Small intestine (tissue), 16 donors: ENCODE data around the gene WDR46. TPM values are rescaled to one million over a fixed set of nuclear protein-coding genes. Genes with fewer than 3 reads are reported as not detected.

Experiments used
- DNase-seq, 2 donors: peaks; one replicate each; pipeline versions ENCODE4 v3.0.0 to v3.0.0-alpha.2; 2013
- FAIRE-seq: peaks from 2 replicates; lab custom pipeline; 2012; peaks lifted over from hg19 to GRCh38; lab: Jason Lieb, UNC
- H3K27ac ChIP-seq, 3 donors: one replicate each; pipeline ENCODE4 v1.5.1; 2013; ENCODE audit warnings: low read length in 2 of 3, mild to moderate bottlenecking in 2 of 3, control low read depth in 1 of 3, inconsistent platforms in 1 of 3, low read depth in 1 of 3, moderate library complexity in 1 of 3
- H3K27me3 ChIP-seq, 3 donors: one replicate each; pipeline ENCODE4 v1.6.1; 2013; ENCODE audit warnings: low read length in 3 of 3, inconsistent platforms in 1 of 3; ENCODE audit not compliant: control insufficient read depth in 3 of 3, insufficient read depth in 3 of 3
- H3K36me3 ChIP-seq, 3 donors: one replicate each; pipeline ENCODE4 v1.6.1; 2013; ENCODE audit warnings: low read length in 3 of 3, inconsistent platforms in 1 of 3, low read depth in 1 of 3, mild to moderate bottlenecking in 1 of 3, moderate library complexity in 1 of 3; ENCODE audit not compliant: control insufficient read depth in 3 of 3, insufficient read depth in 2 of 3
- H3K4me1 ChIP-seq, 3 donors: one replicate each; pipeline ENCODE4 v1.6.1; 2013; ENCODE audit warnings: low read length in 2 of 3, inconsistent platforms in 1 of 3, low read depth in 1 of 3, mild to moderate bottlenecking in 1 of 3, moderate library complexity in 1 of 3; ENCODE audit not compliant: control insufficient read depth in 3 of 3, insufficient read depth in 2 of 3
- H3K4me3 ChIP-seq, 3 donors: one replicate each; pipeline ENCODE4 v1.5.1; 2013; ENCODE audit warnings: low read length in 3 of 3, control low read depth in 1 of 3, inconsistent platforms in 1 of 3, low read depth in 1 of 3, mild to moderate bottlenecking in 1 of 3, moderate library complexity in 1 of 3
- H3K9me3 ChIP-seq, 2 donors: one replicate each; pipeline ENCODE4 v1.6.1; 2013; ENCODE audit warnings: low read depth in 1 of 2, low read length in 1 of 2; ENCODE audit not compliant: control insufficient read depth in 2 of 2, insufficient read depth in 1 of 2
- WGBS, 3 donors: extraction: QIAGEN DNeasy Blood & Tissue Kit; methylation state at CpG; one replicate each; pipeline ENCODE4 v1.1.7; 2013; 5-methylcytosine and 5-hydroxymethylcytosine counted together
- long read RNA-seq, 10 donors: transcript quantifications; one replicate each; lab custom pipeline, GENCODE V29; 2026
- polyA plus RNA-seq, 4 donors: library from polyadenylated mRNA; stranded (reverse) in 3 of 4; unstranded in 1 of 4; fragments of 200-250 nt in 3 of 4; fragments of 120-200 nt in 1 of 4; gene quantifications; one replicate each; pipeline versions ENCODE4 v1.2.1 to v1.2.3, GENCODE V29; 2013
- donor health status: healthy with polysubstance abuse.
- donor health status: control.
- donor health status: control.
- donor health status: Bipolar disorder and iron deficiency.
- donor health status: healthy.

WDR46 gene
- 10 to 100 TPM; 39.4 to 60.5 (median 43.5) TPM for polyA plus RNA-seq
- long read RNA-seq, donor 1, partial matches to known transcripts: 0 of 3 reads
- long read RNA-seq, donor 1, other reads (novel, unspliced or antisense): 0 of 3 reads
- long read RNA-seq, donor 2, transcript WDR46-231 (15 exons, 2,358 nt): major isoform, 6 of 6 reads
- long read RNA-seq, donor 2, partial matches to known transcripts: 0 of 6 reads
- long read RNA-seq, donor 2, other reads (novel, unspliced or antisense): 0 of 6 reads
- long read RNA-seq, donor 3, partial matches to known transcripts: 0 of 3 reads
- long read RNA-seq, donor 3, other reads (novel, unspliced or antisense): 0 of 3 reads
- long read RNA-seq, donor 4: 0 reads
- long read RNA-seq, donor 5, partial matches to known transcripts: 0 of 1 reads
- long read RNA-seq, donor 5, other reads (novel, unspliced or antisense): 0 of 1 reads
- long read RNA-seq, donor 6, partial matches to known transcripts: 0 of 3 reads
- long read RNA-seq, donor 6, other reads (novel, unspliced or antisense): 0 of 3 reads
- long read RNA-seq, donor 7, transcript WDR46-231 (15 exons, 2,358 nt): major isoform, 5 of 6 reads
- long read RNA-seq, donor 7, partial matches to known transcripts: 0 of 6 reads
- long read RNA-seq, donor 7, other reads (novel, unspliced or antisense): 0 of 6 reads
- long read RNA-seq, donor 8, partial matches to known transcripts: 0 of 1 reads
- long read RNA-seq, donor 8, other reads (novel, unspliced or antisense): 0 of 1 reads
- long read RNA-seq, donor 9: 0 reads
- long read RNA-seq, donor 10, transcript WDR46-231 (15 exons, 2,358 nt): major isoform, 6 of 6 reads
- long read RNA-seq, donor 10, partial matches to known transcripts: 0 of 6 reads
- long read RNA-seq, donor 10, other reads (novel, unspliced or antisense): 0 of 6 reads

GRCh38 chr6:33288921-33289783, at the start of gene WDR46, which contains the start of gene PFDN6:
Gene WDR46 (minus strand): TSS chr6:33289239. CDS start chr6:33289170, 69 bp downstream.
Gene PFDN6 (plus strand): TSS chr6:33289601. CDS start chr6:33289857, 256 bp downstream.
- H3K9me3 ChIP-seq: no peaks in the 10 kb centered on the region
- no peak for FAIRE-seq
- WGBS, 3 donors: 0% methylated on average over 43 of the region's 43 CpGs
- peak within 1 kb of the TSS; percentile 61 to 68 (median 67) for H3K4me3 ChIP-seq
- peaks cover 0 to 50% (median 0%) of the 10 kb centered on the region in 3 donors for H3K36me3 ChIP-seq
- peak; percentile 95 to 96 for DNase-seq
- H3K4me1 ChIP-seq: peaks cover 3 to 17% (median 11%) of the 10 kb centered on the region in 3 donors
- peak within 1 kb of the TSS in 2 of 3 donors; percentile 41 to 56 for H3K27ac ChIP-seq
- no peaks in the 10 kb centered on the region for H3K27me3 ChIP-seq

DNA sequence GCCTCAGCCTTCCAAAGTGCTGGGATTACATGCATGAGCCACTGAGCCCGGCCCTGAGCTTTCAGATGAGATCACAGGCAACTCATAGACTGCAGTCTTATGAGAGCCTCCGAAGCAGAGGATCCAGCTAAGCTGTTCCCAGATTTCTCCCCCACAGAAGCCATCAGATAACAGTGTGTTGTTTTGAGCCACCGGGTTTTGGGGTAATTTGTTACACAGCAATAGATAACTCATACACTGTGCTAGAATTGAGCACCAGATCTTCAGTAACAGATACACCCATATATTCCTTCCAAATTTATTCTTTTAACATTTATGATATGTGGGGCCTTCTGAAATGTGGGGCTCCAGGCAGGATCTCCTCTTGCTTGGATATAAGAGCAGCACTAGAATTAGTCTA, 47.5 kb upstream of the WDR46 start:
- H3K27me3 ChIP-seq: no peaks in the 10 kb centered on the region
- no peak overlapping the region for H3K4me3 ChIP-seq
- FAIRE-seq: no peak
- no peaks in the 10 kb centered on the region for H3K4me1 ChIP-seq
- H3K9me3 ChIP-seq: no peaks in the 10 kb centered on the region
- H3K27ac ChIP-seq: no peak overlapping the region
- no peak for DNase-seq
- no peaks in the 10 kb centered on the region for H3K36me3 ChIP-seq
- 82 to 89% (median 86%) methylated on average over 3 of the region's 3 CpGs for WGBS, 3 donors

- Histone ChIP-seq H3K27me3 (no peaks in the 10 kb centered on the region), H3K4me3 (no peak overlapping the region), H3K9me3 (no peaks in the 10 kb centered on the region), H3K27ac (no peak overlapping the region), H3K4me1 (no peaks in the 10 kb centered on the region), H3K36me3 (no peaks in the 10 kb centered on the region)
- WGBS, 3 donors: 42 to 68% (median 56%) methylated on average over 4 of the region's 4 CpGs
- no peak for FAIRE-seq
- no peak for DNase-seq
These were observed 46.9 kb upstream of the WDR46 start for GRCh38 chr6:33335916-33336315.

- DNase-seq: no peak
- no peaks in the 10 kb centered on the region for H3K9me3 ChIP-seq
- H3K27ac ChIP-seq: no peak overlapping the region
- FAIRE-seq: no peak
- H3K4me1 ChIP-seq: no peaks in the 10 kb centered on the region
- no peaks in the 10 kb centered on the region for H3K36me3 ChIP-seq
- WGBS, 3 donors: 93 to 96% (median 94%) methylated on average over 4 of the region's 4 CpGs
- H3K27me3 ChIP-seq: no peaks in the 10 kb centered on the region
- H3K4me3 ChIP-seq: no peak overlapping the region
These were observed 44.6 kb upstream of the WDR46 start for GRCh38 chr6:33333666-33334065.

GRCh38 chr6:33330736-33331135, 41.7 kb upstream of the WDR46 start:
- H3K27ac ChIP-seq: no peak overlapping the region
- peak overlapping the region in 1 of 3 donors; percentile 16 for H3K4me3 ChIP-seq
- H3K4me1 ChIP-seq: no peaks in the 10 kb centered on the region
- no peaks in the 10 kb centered on the region for H3K36me3 ChIP-seq
- peak in 1 of 2 donors; percentile 16 for DNase-seq
- no peak for FAIRE-seq
- no peaks in the 10 kb centered on the region for H3K27me3 ChIP-seq
- WGBS, 3 donors: 47 to 58% (median 56%) methylated on average over 7 to 10 of the region's 10 CpGs
- no peaks in the 10 kb centered on the region for H3K9me3 ChIP-seq

DNA sequence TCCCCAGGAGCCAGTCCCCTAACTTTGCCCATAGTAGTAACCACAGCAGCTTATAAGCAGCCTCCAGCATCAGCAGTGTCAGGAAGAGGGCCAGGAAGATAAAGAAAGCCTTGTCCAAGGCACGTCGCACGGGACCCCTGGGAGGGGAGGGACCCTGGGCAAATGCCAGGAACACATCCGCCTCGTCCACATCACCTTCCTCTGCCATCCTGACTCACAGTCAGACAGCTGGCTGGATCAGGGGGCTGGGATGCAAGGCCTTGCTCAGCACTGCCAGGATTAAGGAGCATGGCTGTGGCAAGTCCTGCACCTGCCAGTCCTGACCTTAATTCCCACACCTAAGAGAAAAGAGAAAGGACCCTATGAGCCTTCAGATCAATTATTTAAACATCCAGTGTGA, 40.0 kb upstream of the WDR46 start:
- Histone ChIP-seq H3K27me3 (no peaks in the 10 kb centered on the region), H3K36me3 (no peaks in the 10 kb centered on the region), H3K9me3 (no peaks in the 10 kb centered on the region), H3K4me1 (peaks cover 0 to 2% (median 0%) of the 10 kb centered on the region in 3 donors), H3K27ac (no peak overlapping the region), H3K4me3 (no peak overlapping the region)
- DNase-seq (no peak), FAIRE-seq (no peak)
- 67 to 81% (median 70%) methylated on average over 5 of the region's 5 CpGs for WGBS, 3 donors

DNA sequence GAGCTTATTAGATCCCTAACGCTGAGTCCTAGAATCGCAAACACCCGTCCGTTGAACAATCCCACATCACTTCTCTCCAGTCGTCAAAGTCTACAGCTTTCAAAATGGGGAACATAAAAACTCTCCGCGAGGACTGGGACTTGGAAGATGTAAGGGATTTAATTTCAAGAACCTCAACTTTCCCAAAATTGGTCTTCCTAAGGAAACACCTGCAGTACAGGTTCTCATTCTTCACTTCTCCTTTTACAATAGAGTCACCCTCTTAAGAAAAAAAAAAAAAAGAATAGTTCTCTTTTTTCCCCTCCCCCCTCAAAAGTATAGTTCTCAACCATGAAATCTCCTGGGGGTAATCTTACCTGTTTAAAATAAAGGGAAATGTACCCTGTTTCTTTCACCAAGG, 35.1 kb upstream of the WDR46 start:
- FAIRE-seq: no peak
- Histone ChIP-seq H3K27me3 (no peaks in the 10 kb centered on the region), H3K4me1 (peaks cover 3 to 11% (median 6%) of the 10 kb centered on the region in 3 donors), H3K27ac (peak overlapping the region; percentile 78 to 86 (median 85)), H3K4me3 (peak overlapping the region in 2 of 3 donors; percentile 51 to 66), H3K36me3 (peaks cover 3 to 25% (median 9%) of the 10 kb centered on the region in 3 donors), H3K9me3 (no peaks in the 10 kb centered on the region)
- DNase-seq: peak in 1 of 2 donors; percentile 10
- 15 to 27% (median 24%) methylated on average over 7 of the region's 7 CpGs for WGBS, 3 donors
